GM11168 (cell line): ENCODE results near the gene CES1.
"Not testable (repeated sequence)": the region's sequence is repeated elsewhere in the genome, so short reads cannot be mapped to it uniquely, and the experiment has no call there.

Source experiments
- in situ Hi-C: fragments of 300-500 bp; cut with MboI; formaldehyde crosslinking; loops from one replicate; pipeline ENCODE4 v1.12.0; 2022; ENCODE audit warnings: low sequenced_read_pairs; ENCODE audit not compliant: unreplicated experiment

Gene CES1

DNA sequence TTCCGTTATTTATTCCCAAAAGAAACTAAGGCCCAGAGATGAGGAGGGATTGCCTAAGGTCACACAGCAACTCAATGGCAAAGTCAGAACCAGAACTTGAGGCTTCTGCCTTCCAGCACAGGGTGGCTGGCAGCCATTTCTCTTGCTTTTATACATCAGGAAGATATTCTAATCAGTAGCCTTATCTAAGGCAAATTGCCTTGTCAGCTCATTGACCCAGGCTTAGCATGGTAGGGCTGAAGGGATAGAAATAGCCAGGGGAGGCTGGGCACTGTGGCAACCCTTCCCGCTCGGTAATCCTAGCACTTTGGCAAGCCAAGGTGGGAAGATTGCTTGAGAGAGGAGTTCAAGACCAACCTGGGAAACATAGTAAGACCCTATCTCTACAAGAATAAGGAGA is 2.3 kb upstream of the CES1 start:
- in situ Hi-C loops = loop anchor here (5.0 kb wide), 1 partner anchor 128 kb away; no protein-coding TSS in a partner anchor

DNA sequence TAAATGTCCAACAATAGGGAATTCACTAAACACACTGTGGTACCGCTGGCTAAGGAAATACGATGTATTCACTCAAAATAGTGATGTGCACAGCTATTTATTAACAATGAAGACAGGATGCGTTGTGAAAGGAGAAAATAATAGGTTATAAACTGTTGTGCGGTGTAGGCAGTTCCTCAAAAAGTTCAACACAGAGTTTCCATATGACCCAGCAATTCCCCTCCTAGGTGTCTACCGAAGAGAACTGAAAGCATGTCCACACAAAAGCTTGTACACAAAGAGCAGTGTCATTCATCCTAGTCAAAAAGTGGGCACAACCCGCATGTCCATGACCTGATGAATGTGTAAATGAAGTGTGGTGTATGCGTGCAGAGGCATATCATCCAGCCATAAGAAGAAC is 1.2 kb upstream of the CES1 start:
- in situ Hi-C loops = no loop called here

DNA sequence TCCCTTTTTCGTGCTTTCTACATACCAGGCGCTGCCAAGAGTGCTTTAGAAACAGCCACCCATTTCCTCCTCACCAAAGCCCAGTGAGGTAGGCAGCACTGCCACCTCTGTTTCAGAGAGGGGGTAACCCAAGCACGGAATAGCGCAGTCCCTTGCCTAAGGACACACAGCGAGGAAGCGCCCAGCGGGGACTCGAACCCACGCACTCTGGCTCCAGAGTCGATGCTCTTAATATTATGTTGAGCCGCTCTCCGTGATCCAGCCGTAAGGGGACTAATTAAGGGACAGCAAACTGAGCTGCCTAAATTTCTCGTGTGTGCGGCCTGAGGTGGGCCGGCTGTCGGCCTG is 497 bp downstream of the CES1 start:
- in situ Hi-C loops = no loop called here

DNA sequence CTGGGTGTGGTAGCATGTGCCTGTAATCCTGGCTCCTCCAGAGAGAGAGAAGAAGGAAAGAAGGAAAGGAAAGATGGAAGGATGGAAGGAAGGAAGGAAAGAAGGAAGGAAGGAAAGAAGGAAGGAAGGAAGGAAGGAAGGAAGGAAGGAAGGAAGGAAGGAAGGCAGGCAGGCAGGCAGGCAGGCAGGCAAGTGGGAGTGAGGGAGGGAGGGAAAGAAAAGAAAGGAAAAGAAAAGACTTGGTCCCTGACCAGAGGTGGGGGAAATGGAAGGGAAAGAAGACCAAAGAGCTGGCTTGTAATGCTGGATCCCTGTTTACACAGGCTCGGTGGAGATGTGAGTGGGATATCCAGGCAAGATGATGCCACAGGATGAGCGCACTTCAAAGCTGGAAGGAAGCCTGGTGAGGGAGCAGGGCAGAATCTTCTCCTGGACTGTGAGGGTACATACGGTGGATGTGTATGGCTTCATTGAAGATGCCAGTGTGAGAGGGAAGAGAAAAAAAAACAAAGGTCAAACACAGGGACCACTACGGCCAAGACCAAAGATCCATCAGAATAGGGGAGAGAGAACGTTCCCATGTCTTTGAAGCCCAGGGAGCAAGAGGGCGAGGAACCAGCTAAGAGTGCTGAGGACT is 2.1 kb downstream of the CES1 start:
- in situ Hi-C loops = no loop called here

DNA sequence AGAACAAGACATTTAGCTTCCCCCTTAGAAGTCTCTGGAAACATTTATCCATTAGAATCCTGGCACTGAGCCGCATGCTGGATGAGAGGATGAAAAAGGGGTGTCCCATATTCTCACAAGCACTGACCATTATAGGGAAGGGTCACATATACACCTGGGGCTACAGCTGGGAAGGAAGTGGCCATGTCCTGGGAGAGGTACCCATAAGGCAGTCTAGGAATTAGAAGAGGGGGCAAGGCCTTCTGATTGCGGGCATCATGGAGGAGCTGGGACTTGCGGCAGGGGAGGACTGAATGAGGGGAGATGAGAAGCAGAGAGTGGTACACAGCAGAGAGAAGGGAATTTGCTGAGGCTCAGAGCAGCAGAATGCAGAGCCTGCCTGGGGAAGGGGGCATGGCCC is 3.7 kb downstream of the CES1 start:
- in situ Hi-C loops = loop anchor here (5.0 kb wide), 1 partner anchor 67 kb away; no protein-coding TSS in a partner anchor

DNA sequence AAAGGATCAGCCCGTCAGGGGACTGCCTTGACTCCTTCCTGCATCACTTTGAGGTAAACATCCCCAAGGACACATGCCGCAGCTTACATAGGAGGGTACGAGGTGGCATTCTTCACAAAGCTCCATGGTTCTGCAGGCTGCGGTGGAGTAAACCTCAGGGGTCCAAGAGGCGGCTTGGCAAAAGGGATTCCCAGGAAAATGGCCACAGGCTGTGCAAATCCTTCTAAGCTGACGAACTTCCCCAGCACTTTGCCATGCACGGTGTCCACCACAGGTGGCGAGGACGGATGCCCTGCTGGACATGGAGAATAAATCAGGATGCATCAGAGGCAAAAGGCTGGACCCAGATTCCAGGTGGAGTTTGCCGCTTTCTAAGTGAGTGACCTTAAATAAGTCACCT is 4.2 kb downstream of the CES1 start:
- in situ Hi-C loops = loop anchor here (5.0 kb wide), 1 partner anchor 66 kb away; no protein-coding TSS in a partner anchor

DNA sequence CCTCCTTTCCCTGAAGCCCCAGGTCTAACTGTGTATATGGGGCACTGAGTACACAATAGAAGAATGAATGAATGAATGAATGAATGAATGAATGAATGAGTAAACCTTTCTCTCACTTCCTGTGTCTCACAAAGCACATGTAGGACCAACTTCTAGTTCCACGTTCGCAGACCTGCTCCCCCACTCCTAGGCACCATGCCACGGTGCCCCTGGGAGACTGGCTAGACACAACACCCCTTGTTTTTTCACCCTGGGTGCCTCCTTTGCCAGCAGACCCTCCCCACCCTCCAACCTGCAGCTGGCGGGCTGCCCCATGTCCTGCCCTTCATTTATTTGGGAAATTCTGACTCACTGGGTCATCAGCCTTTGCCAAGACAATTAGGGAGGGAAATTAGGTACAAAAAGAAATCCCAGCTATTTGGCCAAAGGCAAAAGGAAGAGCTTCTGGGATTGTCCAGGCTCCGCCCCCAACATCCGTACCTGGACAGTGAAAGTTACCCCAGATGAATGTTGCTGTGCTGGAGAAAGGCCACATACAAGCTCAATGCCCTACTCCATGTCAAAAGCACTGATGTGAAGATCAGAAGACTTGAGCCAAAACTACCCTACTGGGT is 7.7 kb downstream of the CES1 start:
- in situ Hi-C loops = loop anchor here (5.0 kb wide), 1 partner anchor 63 kb away; no protein-coding TSS in a partner anchor

DNA sequence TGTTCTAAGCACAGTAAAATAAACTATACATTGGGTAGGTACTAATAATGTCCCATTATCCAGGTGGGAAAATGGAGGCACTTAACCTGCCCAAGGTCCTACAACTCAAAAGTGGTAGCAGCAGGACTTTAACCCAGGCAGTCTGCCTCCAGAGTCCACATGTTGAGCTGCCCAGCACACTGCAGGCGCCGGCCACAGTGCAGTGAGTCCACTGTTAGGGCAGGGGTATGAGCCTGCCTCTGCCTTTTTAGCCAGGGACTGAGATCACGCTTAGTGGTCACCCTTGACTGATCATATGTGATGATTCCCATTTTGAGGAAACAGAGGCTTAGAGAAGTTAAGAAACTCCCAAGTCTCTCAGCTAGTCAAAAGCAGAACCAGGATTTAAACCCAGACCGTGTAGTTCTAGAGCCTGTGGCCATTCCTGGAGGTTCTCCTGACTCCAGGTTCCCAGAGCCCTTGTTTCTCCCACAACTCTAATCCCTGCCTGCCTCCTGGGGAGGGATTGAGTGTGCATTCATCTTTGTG is 8.4 kb downstream of the CES1 start:
- in situ Hi-C loops = no loop called here

DNA sequence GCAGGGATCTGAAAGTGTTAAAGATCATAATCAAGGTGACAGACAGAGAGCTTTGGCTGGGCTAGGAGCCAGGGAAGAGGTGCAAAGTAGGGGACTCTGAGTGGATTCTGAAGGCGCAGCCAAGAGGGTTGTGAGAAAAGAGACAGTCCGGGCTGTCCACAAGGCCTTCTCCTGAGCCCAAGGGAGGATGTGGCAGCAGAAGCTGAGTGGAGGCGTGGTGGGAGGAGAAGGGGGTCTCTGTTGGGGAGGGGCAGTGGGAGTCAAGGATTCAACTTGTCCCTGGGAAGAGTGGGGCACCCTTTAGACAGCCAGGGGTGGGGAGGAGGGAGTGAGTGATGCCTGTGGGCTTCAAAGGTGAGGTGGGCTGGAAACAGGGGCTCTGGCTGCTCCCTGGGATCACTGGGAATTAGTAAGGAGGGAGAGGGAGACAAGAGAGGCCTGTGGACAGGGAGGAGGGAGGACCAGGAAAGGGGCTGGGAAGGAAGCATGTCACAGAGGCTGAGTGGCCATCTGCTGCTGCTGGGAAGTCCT is 10.6 kb downstream of the CES1 start:
- in situ Hi-C loops = no loop called here

DNA sequence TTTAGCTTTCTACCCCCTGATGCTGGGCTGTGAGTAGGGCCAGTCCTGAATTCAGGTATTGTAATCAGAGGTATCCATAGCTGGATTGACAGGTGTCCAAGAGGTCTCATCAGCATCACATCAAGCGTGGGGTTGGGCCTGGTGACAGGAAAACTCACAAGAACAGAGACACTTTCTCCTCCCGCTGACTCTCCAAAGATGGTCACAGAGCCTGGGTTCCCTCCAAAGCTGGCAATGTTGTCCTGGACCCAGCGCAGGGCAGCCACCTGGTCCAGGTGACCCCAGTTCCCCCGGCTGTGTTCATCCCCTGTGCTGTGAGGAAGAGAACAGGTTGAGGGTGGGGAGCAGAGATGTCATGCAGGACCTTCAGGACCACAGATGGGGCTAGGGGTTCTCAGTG is 11.7 kb downstream of the CES1 start:
- in situ Hi-C loops = no loop called here

DNA sequence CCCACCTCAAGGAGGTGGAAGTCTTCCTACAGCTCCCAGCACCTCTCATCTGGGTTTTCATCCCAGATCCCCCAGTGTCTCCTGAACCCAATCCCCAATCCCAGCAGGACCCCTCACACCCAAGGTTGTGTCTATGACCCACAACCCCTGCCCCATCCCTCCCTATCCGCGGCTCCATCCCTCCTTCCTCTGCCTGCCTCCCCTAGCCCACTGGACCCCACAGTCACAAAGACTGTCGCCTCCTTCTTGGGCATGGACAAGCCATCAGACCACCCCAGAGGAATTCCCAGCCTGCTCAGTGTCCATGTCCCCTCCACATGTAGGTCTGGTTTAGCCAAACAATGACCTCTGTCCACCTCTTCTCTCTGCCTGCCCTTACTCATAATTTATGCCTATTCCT is 12.3 kb downstream of the CES1 start:
- in situ Hi-C loops = no loop called here

DNA sequence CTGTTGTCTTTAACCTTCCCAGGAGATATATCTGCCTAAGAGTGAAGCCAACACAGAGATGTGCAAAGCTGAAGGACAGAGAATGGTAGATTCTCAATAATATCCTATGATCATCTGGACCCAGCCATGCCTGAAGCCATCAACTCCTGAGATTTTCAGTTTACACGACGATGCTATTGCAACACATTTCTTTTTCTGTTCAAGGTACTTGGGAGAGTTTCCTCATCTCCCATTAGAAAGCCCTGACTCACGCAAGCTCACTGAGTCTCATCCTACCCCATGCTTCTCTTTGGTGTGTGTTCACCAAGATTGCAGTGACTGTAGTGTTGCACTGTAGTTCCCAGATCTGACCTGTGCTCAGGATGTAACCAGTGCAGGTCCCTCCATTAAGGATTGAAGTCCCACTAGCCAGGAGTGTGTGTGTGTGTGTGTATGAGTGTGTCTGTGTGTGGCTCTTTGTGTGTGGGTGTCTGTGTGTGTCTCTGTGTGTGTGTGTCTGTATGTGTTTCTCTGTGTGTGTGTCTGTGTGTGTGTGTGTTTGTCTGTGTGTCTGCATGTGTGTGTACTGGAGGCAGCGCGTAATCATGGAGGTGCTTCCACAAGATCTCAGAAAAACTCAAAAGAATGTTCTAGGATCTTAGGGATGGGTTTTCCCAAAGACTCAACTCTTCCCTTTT is 15.5 kb downstream of the CES1 start:
- in situ Hi-C loops = no loop called here

DNA sequence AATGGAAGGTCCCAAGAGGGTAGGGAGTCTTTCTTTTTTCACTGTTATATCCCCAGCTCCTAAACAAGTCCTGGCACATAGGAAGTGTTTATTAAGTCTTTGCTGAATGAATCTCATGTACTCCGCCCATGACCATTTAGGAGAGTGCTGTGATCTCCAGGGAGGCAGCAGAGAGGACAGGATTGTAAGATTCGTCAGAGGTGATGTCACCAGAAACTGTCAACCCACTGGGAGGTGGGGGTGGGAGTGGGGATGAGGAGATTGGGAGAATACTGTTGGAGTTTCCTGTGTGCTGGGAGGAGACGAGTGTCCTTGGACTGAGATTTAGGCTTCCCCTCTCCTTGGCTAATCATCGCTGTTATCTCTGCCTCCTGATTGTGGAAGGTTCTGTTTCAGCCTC is 16.7 kb downstream of the CES1 start:
- in situ Hi-C loops = not testable (repeated sequence)

DNA sequence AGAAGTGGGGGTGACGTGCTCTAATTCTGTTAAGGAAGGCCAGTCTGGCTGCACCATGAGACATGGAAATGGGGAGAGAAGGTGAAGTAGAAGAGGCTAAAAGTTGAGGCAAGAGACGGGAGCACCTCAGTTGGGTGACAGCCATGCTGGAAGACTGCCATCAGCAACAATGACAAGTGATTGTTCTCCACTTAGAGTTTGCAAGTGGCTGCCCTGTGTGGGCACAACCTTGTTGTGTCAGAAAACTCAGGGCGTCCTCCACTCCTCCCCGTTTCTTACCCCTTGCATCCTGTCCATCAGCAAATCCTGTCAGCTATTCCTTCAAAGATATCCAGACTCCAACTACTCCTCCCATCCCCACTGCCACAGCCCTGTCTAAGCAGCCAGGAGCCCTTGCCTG is 17.6 kb downstream of the CES1 start:
- in situ Hi-C loops = no loop called here

DNA sequence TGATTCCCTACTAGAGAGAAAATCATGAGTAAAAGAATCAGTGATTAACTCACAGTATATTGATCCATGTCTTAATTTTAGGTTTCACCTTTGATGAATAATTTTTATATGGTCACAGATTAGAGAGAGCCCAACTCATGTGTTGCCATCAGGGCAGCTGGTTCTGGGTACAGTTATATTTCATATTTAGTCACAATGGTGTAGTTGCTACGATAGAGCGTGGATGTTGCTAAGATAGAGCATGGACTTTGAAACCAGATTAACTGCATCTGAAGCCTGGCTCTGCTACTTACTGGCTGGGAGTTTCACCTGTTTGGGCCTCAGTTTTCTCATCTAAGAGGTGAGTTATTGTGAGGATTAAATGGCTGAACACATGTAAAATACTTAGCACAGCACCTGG is 18.7 kb downstream of the CES1 start:
- in situ Hi-C loops = not testable (repeated sequence)

DNA sequence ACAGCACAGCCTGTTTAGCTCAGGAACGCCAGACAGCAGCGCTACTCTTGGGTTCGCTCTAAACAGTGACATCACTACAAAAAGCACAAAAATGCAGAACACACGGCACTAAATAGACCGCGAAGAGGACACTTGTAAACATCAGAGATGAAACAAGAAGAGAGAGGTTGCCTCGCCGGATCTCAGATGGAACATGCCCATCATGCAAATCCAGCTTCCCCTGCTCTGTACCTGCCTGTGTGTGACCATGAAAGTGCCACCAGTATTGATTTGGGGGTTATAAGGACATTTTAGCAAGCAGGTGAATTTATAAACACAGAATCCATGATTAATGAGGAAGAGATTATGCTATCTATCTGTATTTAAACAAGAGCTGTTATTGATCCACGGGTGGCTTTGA is 19.2 kb downstream of the CES1 start:
- in situ Hi-C loops = not testable (repeated sequence)

DNA sequence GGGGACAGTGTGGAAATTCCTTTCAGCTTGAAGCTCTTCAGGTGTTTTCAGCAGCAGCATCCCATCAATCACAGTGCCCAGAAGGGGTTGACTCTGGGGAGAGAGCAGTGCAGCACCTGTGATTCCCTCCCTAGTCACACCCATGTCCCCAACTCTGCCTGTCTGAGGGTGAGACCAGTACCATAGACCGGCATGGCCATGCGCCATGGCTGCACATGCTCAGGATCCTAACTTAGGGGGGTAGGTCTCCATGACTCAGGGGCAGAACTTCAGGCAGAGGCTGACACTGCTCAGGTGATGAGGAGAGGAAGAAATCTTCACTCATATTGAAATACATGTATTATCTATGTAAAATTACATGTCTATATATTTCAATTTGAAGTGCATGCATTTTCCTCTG is 19.9 kb downstream of the CES1 start:
- in situ Hi-C loops = no loop called here

DNA sequence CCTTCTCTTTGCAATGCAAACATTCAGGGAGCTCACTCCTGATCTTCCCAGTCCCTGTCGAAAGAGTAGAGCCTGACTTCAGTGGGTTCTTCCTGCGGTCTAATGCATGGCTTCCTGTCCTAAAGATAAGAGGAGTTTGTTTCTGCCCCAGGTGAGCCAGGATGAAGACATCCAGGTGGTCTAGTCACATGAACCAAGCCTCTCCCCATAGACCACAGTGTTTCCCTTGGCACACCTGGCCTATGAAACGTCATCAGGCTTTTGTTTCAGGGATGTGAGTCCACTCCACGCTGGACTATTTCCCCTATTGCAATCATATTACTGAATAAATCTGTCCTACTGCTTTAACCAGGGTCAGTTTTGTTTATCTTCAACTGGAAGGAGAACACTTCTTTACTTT is 21.1 kb downstream of the CES1 start:
- in situ Hi-C loops = no loop called here

DNA sequence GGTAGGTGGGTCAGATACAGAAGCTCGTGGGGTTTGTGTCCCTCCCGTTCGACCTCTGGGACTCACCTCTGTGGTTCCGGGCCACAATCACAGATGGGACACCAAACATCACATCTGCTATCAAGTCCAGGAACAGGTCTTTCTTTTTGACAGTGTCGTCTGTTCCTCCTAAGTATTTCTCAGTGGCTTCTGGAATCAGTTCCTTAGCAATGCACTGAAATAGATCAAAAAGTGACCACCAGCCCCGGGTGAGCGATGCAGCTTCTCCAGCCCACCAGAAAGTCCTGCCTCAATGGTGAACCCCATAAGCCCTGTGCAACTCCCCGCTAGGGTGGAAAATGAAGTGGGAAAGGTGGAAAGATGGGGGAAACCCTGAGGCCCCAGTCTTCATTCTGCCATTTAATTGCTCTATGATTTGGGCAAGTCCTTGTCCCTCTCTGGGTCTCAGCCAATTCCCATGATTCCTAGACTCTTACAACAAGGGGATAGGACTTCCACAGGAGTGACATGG is 22.4 kb downstream of the CES1 start:
- in situ Hi-C loops = no loop called here

DNA sequence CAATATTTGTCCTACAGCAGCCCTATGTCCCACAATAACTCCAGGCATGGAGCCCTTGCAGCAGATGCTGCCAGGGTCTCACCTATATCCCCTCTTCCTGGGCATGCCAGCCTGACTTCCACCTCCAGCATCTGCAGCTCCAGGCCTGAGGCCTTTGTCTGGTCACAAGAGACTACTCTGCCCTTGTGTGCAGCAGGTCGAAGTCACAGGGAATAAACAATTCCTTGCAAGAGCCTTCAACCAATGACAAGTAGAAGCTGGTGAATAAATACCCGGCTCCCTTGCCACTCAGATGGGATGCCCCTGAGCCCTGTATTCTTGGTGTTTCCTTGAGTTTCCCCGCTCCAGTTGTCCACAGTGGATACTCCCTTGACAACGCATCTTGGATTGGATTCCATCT is 23.0 kb downstream of the CES1 start:
- in situ Hi-C loops = no loop called here

DNA sequence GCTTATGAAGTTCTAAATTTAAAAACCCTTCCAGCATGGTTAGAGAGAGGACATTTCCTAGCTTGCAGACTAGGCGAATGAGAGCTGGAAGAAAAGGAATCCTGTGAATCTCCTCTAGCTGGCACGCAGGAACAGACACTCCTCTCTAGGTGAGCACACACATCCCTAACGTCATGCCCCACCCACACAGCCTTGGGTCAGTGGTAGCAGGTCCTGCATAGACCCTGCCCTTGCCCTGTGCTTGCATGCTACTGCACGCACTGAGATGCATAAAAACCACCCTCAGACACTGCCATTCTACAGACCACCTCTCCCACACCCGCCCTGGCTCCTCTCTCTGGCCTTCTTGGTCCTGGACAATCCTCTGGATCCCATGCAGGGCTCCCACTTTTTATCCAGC is 23.5 kb downstream of the CES1 start:
- in situ Hi-C loops = no loop called here
